ENCODE results near the gene PARD3B.

- TF ChIP-seq GATA2 (IDR thresholded peaks at IDR 0.05; ENCODE audit: low read depth, low read length): no peak
- TF ChIP-seq GATA3 (IDR thresholded peaks at IDR 0.05; ENCODE audit: low read depth, low read length): no peak
These were observed 915.9 kb downstream of the PARD3B start for GRCh38 chr2:205461169-205461568.

Data from SH-SY5Y (cell line).